GM12865 (cell line): ENCODE data around the gene TYROBP.

Experiments
- DNase-seq: peaks from one replicate; pipeline ENCODE4 v3.0.0; 2010; ENCODE audit warnings: low read depth
- H3K4me3 ChIP-seq: 2 replicates; pipeline ENCODE4 v1.5.1; 2011; ENCODE audit warnings: mild to moderate bottlenecking, low read depth, low read length, control low read depth
- CTCF ChIP-seq: IDR thresholded peaks from 2 replicates; pipeline ENCODE4 v1.5.1; 2011; ENCODE audit warnings: low read length, control low read depth, low read depth, inconsistent platforms; ENCODE audit not compliant: insufficient read depth; ENCODE audit errors: missing control alignments

Gene TYROBP

GRCh38 chr19:35882114-35882832 lies 25.8 kb downstream of the TYROBP start:
- TF ChIP-seq CTCF, result peak; percentile 53
- no peak overlapping the region for H3K4me3 ChIP-seq
- peak; percentile 74 for DNase-seq

- no peak for TF ChIP-seq CTCF
- peak; percentile 84 for DNase-seq
- H3K4me3 ChIP-seq, result no peak overlapping the region
Observed at GRCh38 chr19:35879770-35880317, 28.3 kb downstream of the TYROBP start.

DNA sequence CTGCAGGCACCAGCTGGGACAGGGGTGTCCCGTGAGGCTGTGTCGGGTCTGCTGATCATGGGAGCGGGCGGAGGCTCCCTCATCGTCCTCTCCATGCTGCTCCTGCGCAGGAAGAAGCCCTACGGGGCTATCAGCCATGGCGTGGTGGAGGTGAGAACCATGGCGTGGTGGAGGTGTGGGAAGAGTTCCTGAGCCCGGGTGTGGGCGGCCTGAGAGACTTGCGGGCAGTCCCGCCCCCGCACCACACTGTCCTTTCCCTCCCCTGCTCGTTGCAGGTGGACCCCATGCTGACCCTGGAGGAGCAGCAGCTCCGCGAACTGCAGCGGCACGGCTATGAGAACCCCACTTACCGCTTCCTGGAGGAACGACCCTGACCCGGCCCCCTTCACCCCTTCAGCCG lies 29.0 kb downstream of the TYROBP start:
- no peak for DNase-seq
- no peak overlapping the region for H3K4me3 ChIP-seq
- TF ChIP-seq CTCF, result no peak

DNA sequence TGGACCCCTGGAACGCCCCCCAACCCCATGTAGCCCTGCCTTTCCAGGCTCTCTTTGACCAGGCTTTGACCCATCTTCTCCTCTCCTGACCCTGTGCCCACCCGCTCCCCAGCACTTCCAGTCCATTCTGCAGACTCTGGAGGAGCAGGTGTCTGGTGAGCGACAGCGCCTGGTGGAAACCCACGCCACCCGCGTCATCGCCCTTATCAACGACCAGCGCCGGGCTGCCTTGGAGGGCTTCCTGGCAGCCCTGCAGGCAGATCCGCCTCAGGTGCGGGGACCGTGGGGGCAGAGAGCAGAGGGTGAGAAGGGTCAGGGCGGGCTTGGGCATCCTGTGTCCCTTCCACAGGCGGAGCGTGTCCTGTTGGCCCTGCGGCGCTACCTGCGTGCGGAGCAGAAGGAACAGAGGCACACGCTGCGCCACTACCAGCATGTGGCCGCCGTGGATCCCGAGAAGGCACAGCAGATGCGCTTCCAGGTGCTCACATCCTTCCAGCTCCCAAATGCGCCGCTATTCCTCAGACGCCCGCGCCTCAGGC lies 33.6 kb downstream of the TYROBP start:
- DNase-seq, result no peak
- TF ChIP-seq CTCF, result no peak
- no peak overlapping the region for H3K4me3 ChIP-seq

GRCh38 chr19:35872180-35872579 lies 35.9 kb downstream of the TYROBP start:
- no peak for TF ChIP-seq CTCF
- no peak overlapping the region for H3K4me3 ChIP-seq
- no peak for DNase-seq

GRCh38 chr19:35871611-35872010 lies 36.5 kb downstream of the TYROBP start:
- TF ChIP-seq CTCF, result no peak

More at GRCh38 chr19:35871611-35872010, 36.5 kb downstream of the TYROBP start:
- no peak overlapping the region for H3K4me3 ChIP-seq
- no peak for DNase-seq
